ENCODE results near the gene OPRPN. TPM values are rescaled to one million over a fixed set of nuclear protein-coding genes. Genes with fewer than 3 reads are reported as not detected.
A peak's percentile ranks its signal among the peaks of the same experiment; 100 is the strongest.

Gene OPRPN
- total and polyA plus RNA-seq, 2 donors (not counting 1 experiment from before 2014, with no cell fraction given), result not detected

DNA sequence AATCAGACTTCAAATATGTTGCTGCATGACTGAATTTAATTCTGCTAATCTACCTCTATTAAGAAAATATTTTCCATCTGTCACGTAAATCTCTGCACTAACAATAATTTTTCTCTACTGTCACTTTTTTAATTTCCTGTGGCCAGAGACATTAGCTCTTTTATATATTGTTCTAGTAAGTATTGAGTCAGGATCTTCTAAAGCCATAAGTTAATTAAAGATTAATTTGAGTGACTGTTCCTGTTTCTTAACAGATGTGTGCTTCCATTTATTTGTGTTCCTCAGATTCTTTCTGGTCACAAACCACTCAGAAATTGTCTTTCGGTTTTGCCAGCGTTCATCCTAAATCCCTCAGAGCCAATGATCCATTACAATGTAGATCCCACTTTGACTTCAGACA lies 17.2 kb upstream of the OPRPN start:
- DNase-seq (ENCODE audit: low read depth in 2 of 2), result no peak
- Histone ChIP-seq H3K9me3 (ENCODE audit: control insufficient read depth, insufficient read depth, low read depth, low read length) (no peaks in the 10 kb centered on the region), H3K79me2 (ENCODE audit: control insufficient read depth, insufficient read depth, low read length) (no peaks in the 10 kb centered on the region), H3K36me3 (ENCODE audit: control insufficient read depth, insufficient read depth, low read length) (no peaks in the 10 kb centered on the region), H3K4me2 (ENCODE audit: extremely low read depth, insufficient read depth, low read length) (no peak overlapping the region), H3K4me3 (replicated peaks in 1 of 4; ENCODE audit: control extremely low read depth in 1 of 4, insufficient read depth in 1 of 4, low read depth in 3 of 4, low read length in 4 of 4) (no peak overlapping the region), H2AFZ (ENCODE audit: low read length) (no peak overlapping the region), H3K9ac (ENCODE audit: insufficient read depth, low read length) (no peak overlapping the region), H3K27ac (ENCODE audit: insufficient read depth, low read length) (no peak overlapping the region), H3K4me1 (ENCODE audit: control insufficient read depth, extremely low read depth, insufficient read depth, low read length) (no peaks in the 10 kb centered on the region), H3K27me3 (ENCODE audit: control insufficient read depth, insufficient read depth, low read length) (no peaks in the 10 kb centered on the region), H4K20me1 (ENCODE audit: control insufficient read depth, extremely low read depth, insufficient read depth, low read length) (no peaks in the 10 kb centered on the region)
- TF ChIP-seq, protein P1, sequence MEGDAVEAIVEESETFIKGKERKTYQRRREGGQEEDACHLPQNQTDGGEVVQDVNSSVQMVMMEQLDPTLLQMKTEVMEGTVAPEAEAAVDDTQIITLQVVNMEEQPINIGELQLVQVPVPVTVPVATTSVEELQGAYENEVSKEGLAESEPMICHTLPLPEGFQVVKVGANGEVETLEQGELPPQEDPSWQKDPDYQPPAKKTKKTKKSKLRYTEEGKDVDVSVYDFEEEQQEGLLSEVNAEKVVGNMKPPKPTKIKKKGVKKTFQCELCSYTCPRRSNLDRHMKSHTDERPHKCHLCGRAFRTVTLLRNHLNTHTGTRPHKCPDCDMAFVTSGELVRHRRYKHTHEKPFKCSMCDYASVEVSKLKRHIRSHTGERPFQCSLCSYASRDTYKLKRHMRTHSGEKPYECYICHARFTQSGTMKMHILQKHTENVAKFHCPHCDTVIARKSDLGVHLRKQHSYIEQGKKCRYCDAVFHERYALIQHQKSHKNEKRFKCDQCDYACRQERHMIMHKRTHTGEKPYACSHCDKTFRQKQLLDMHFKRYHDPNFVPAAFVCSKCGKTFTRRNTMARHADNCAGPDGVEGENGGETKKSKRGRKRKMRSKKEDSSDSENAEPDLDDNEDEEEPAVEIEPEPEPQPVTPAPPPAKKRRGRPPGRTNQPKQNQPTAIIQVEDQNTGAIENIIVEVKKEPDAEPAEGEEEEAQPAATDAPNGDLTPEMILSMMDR (conservative IDR thresholded peaks at IDR 0.05 in 1 of 2, IDR thresholded peaks at IDR 0.05 in 1 of 2; ENCODE audit: low read depth in 1 of 2, low read length in 2 of 2), result no peak
- TF ChIP-seq EZH2 (IDR thresholded peaks at IDR 0.05; ENCODE audit: low read length, missing control alignments), result no peak

DNA sequence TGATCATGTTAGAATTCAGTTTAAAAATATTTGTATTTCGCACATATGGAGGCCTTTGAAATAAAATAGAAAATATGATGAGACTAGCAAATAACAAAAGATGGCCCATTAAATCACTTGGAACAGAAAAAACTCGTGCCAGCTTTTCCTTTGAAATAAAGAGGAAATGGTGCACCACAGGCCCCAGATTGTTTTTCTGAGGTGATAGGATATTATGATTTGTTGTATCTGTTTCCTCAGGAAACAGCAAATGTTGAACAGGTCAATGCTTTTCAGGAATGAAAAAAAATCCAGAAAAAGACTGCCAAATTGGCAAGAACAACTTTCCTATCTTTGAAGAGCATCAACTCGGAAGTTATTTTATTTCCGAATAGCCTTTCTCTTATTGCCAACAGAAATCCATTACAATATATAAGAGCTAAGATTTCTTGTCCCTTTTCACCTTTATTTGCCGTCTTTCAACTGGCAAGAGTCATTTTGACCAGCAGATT lies 15.0 kb upstream of the OPRPN start, which contains the start of gene SMR3B:
Gene SMR3B (plus strand): TSS at position 441 of the 491 bp plus-strand sequence. CDS start 1,380 bp downstream, outside the sequence.
- no peak for DNase-seq (ENCODE audit: low read depth in 2 of 2)
- Histone ChIP-seq H3K36me3 (ENCODE audit: control insufficient read depth, insufficient read depth, low read length) (no peaks in the 10 kb centered on the region), H4K20me1 (ENCODE audit: control insufficient read depth, extremely low read depth, insufficient read depth, low read length) (no peaks in the 10 kb centered on the region), H3K27me3 (ENCODE audit: control insufficient read depth, insufficient read depth, low read length) (no peaks in the 10 kb centered on the region), H3K4me2 (ENCODE audit: extremely low read depth, insufficient read depth, low read length) (no peak within 1 kb of the TSS), H3K27ac (ENCODE audit: insufficient read depth, low read length) (no peak within 1 kb of the TSS), H3K79me2 (ENCODE audit: control insufficient read depth, insufficient read depth, low read length) (no peaks in the 10 kb centered on the region), H2AFZ (ENCODE audit: low read length) (no peak within 1 kb of the TSS), H3K4me1 (ENCODE audit: control insufficient read depth, extremely low read depth, insufficient read depth, low read length) (no peaks in the 10 kb centered on the region), H3K9ac (ENCODE audit: insufficient read depth, low read length) (no peak within 1 kb of the TSS), H3K4me3 (replicated peaks in 1 of 4; ENCODE audit: control extremely low read depth in 1 of 4, insufficient read depth in 1 of 4, low read depth in 3 of 4, low read length in 4 of 4) (no peak within 1 kb of the TSS), H3K9me3 (ENCODE audit: control insufficient read depth, insufficient read depth, low read depth, low read length) (no peaks in the 10 kb centered on the region)
- TF ChIP-seq, protein P1 (conservative IDR thresholded peaks at IDR 0.05 in 1 of 2, IDR thresholded peaks at IDR 0.05 in 1 of 2; ENCODE audit: low read depth in 1 of 2, low read length in 2 of 2), result no peak
- TF ChIP-seq EZH2 (IDR thresholded peaks at IDR 0.05; ENCODE audit: low read length, missing control alignments), result no peak

DNA sequence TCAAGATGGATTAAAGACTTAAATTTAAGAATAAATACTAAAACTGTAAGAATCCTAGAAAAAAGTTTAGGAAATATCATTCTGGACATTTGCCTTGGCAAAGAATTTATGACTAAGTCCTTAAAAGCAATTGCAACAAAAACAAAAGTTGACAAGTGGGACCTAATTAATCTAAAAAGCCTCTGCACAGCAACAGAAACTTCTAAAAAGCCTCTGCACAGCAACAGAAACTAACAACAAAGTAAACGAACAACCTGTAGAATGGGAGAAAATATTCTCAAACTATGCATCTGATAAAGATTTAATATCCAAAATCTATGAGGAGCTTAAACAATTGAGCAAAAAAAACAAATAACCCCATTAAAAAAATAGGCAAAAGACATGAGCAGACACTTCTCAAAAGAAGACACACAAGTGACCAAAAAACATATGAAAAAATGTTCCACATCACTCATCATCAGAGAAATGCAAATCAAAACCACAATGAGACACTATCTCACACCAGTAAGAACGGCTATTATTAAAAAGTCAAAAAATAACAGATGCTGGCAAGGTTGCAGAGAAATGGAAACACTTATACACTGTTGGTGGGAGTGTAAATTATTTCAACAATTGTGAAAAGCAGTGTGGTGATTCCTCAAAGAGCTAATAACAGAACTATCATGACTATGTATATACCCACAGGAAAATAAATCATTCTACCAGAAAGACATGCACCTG lies 5.5 kb upstream of the OPRPN start:
- H3K27me3 ChIP-seq (ENCODE audit: control insufficient read depth, insufficient read depth, low read length), result no peaks in the 10 kb centered on the region
- H3K4me2 ChIP-seq (ENCODE audit: extremely low read depth, insufficient read depth, low read length), result no peak overlapping the region
- H2AFZ ChIP-seq (ENCODE audit: low read length), result no peak overlapping the region
- H3K27ac ChIP-seq (ENCODE audit: insufficient read depth, low read length), result no peak overlapping the region
- H3K4me1 ChIP-seq (ENCODE audit: control insufficient read depth, extremely low read depth, insufficient read depth, low read length), result no peaks in the 10 kb centered on the region
- no peaks in the 10 kb centered on the region for H3K9me3 ChIP-seq (ENCODE audit: control insufficient read depth, insufficient read depth, low read depth, low read length)
- peak in 1 of 2 donors; percentile 2 for DNase-seq (ENCODE audit: low read depth in 2 of 2)
- no peaks in the 10 kb centered on the region for H4K20me1 ChIP-seq (ENCODE audit: control insufficient read depth, extremely low read depth, insufficient read depth, low read length)
- TF ChIP-seq EZH2 (IDR thresholded peaks at IDR 0.05; ENCODE audit: low read length, missing control alignments), result no peak
- TF ChIP-seq, protein P1 (conservative IDR thresholded peaks at IDR 0.05 in 1 of 2, IDR thresholded peaks at IDR 0.05 in 1 of 2; ENCODE audit: low read depth in 1 of 2, low read length in 2 of 2), result no peak
- H3K79me2 ChIP-seq (ENCODE audit: control insufficient read depth, insufficient read depth, low read length), result no peaks in the 10 kb centered on the region
- H3K9ac ChIP-seq (ENCODE audit: insufficient read depth, low read length), result no peak overlapping the region
- no peak overlapping the region for H3K4me3 ChIP-seq (replicated peaks in 1 of 4; ENCODE audit: control extremely low read depth in 1 of 4, insufficient read depth in 1 of 4, low read depth in 3 of 4, low read length in 4 of 4)
- no peaks in the 10 kb centered on the region for H3K36me3 ChIP-seq (ENCODE audit: control insufficient read depth, insufficient read depth, low read length)
